ENCODE measurements around the gene KIAA1614.

KIAA1614 gene, protein sequence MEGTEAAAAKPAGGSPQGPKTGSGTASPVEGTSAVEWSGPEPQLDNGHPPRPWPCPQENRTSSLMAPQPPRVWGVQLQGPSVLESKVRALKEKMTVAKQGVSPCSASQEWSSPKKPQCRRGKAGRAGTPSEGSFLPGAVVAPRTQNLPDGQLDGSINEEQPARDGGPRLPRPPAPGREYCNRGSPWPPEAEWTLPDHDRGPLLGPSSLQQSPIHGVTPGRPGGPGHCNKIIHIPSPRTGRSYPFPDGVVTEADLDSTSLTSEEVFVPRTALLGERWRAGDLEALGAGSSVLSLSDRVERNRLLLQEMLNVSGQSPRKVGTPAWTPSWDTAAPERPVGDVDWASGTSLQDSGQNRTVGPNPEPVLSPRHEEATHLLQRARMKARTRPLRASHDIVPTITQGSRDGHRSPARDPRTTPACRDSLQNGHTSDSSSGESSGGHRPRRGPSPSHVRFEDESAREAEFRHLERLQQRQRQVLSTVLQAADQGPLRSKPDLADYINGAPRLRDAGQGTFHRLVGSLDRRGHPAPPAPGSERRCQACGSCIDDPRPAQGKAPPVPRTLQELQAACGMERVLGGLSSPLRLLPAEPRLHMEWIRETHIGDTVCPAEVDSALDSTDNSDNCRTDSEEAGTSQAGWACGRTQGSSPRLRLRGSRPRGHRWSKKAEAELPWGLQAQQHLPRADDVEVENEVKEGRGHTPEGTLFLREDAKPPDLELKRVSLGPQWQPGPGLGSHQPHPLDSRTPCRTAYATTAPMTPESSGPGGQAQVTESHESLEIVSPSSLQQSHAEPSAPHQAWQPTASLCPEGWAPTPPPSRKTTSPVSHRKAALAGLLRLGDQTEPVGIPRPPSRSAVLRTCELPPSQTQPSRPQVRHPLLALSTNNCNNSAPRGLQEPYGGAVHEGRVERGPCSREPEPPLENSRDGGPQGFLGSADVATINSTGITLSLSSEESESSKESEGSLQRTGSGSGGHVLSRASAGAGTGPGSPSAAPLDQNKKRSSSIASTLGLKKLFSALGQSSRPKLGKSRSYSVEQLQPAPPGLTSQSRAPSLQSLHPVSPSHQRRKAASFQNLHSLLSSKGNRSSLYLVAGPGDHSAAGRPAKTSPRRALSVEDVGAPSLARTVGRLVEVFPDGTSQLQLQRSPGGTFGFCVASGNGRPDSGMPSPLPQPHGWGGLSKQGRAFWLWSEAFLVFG

DNA sequence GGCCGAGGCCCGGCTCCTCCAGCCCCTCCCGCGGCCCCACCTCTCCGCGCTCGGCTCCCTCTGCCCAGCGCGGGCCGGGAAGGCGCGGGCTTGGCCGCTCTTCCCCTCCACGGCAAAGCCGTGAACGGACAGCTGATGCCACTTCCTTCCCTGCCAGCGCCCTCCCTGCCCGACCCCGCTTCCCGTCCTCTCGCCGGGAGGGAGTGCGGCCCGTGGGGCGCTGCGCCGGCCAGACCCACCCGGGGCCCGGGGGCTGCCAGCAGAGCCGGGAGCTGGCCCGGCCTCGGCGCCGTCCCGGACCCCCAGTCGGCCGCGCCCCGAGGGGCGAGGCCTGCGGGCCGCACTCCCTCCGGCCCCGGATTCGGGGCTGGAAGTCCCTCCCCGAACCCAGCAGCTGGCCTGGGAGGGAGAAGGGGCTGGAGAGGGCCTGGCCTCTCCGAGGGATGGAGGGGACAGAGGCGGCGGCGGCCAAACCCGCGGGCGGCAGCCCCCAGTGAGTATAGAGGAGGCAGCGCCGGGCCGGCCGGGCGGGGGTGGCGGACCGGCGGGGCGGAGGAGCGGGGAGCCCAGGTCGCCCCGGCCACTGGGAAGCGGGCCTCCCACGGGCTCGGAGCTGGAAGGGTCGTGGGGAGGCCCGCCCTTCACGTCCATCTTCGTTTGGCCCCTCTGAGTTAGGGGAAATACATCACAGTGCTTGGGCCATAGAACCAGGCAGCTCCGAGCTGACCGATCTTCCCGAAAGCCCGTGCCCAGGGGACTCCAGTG lies at the start of gene KIAA1614:
Gene KIAA1614, plus strand, starts transcription at position 97 of the 765 bp plus-strand sequence. Its CDS starts 347 bp downstream, at position 444.
- Histone ChIP-seq H3K9ac (ENCODE audit: low read length in 2 of 2) (peak within 1 kb of the TSS; percentile 84), H3K27ac (ENCODE audit: low read length) (peak within 1 kb of the TSS; percentile 84), H3K27me3 (ENCODE audit: control insufficient read depth in 1 of 2, insufficient read depth in 2 of 2, low read length in 2 of 2) (no peaks in the 10 kb centered on the region), H3K9me3 (ENCODE audit: control insufficient read depth in 2 of 2, low read length in 2 of 2) (no peaks in the 10 kb centered on the region), H3K4me1 (ENCODE audit: control insufficient read depth, insufficient read depth, low read length) (peaks cover 23% of the 10 kb centered on the region), H3K36me3 (ENCODE audit: control insufficient read depth in 2 of 2, insufficient read depth in 2 of 2, low read length in 2 of 2) (peaks cover 9% of the 10 kb centered on the region in 2 donors), H3K4me3 (ENCODE audit: low read length in 2 of 2) (peak within 1 kb of the TSS; percentile 69 to 79)

DNA sequence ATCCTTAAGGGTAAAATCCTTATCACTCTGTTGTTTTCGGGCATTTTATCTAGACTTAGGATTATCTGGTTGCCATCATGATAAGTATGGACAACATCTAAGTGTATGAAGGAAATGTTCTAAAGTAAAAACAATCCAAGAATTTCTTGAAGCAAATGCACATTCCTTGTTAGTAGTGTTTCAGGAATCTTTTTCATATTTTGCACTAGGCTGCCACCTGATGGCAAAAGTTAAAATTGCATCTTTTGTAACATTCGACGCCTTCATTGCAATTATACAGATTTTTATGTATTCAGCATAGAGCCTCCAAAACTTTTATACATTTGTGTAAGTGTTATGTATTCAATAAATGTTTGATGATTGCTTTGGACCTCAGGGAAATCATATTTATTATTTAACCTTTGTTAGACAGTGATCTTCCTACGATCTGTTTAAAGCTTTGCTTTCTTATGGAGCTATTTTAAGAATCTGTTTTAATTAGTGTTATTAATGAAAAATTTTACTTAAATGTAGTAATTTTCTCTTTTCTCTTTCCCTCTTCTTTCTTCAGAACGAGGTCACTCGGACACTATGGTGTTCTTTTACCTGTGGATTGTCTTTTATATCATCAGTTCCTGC lies 49.4 kb upstream of the KIAA1614 start:
- H3K4me3 ChIP-seq (ENCODE audit: low read length in 2 of 2) = no peak overlapping the region
- no peaks in the 10 kb centered on the region for H3K4me1 ChIP-seq (ENCODE audit: control insufficient read depth, insufficient read depth, low read length)
- no peak overlapping the region for H3K27ac ChIP-seq (ENCODE audit: low read length)
- no peaks in the 10 kb centered on the region for H3K9me3 ChIP-seq (ENCODE audit: control insufficient read depth in 2 of 2, low read length in 2 of 2)
- no peaks in the 10 kb centered on the region for H3K27me3 ChIP-seq (ENCODE audit: control insufficient read depth in 1 of 2, insufficient read depth in 2 of 2, low read length in 2 of 2)
- H3K36me3 ChIP-seq (ENCODE audit: control insufficient read depth in 2 of 2, insufficient read depth in 2 of 2, low read length in 2 of 2) = peaks cover 0 to 3% of the 10 kb centered on the region in 2 donors
- no peak overlapping the region for H3K9ac ChIP-seq (ENCODE audit: low read length in 2 of 2)

DNA sequence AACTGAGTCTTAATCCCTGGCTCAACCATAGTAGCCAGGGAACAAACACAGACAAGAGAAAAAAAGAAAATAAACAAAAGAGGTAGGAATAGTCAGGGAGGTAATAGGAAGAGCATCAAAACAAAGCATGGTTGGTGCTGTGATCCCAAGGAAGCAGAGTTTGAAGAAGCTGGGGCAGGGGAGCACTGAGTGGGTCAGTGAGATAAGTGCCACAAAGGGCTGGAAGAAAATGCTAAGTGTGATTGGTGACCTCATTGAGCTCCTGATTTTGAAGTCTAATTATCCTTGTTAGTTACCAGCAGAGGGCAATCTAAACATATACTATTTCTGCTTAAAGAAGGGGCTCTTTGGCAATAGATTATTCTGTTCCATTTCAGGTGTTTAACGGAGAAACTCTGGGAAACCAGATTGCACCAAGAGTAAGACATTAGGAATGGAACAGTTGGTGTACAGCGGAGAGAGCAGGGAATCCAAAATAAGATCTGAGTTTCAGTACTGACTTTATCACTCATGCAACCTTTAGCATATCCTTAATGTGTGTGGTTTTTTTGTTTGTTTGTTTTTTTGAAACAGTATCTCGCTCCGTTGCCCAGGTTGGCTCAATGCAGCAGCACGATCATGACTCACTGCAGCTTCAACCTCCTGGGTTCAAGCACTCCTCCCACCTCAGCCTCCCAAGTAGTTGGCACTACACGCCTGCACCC lies 30.7 kb upstream of the KIAA1614 start:
- Histone ChIP-seq H3K27me3 (ENCODE audit: control insufficient read depth in 1 of 2, insufficient read depth in 2 of 2, low read length in 2 of 2) (no peaks in the 10 kb centered on the region), H3K36me3 (ENCODE audit: control insufficient read depth in 2 of 2, insufficient read depth in 2 of 2, low read length in 2 of 2) (peaks cover 0 to 7% of the 10 kb centered on the region in 2 donors), H3K4me3 (ENCODE audit: low read length in 2 of 2) (no peak overlapping the region), H3K4me1 (ENCODE audit: control insufficient read depth, insufficient read depth, low read length) (no peaks in the 10 kb centered on the region), H3K9me3 (ENCODE audit: control insufficient read depth in 2 of 2, low read length in 2 of 2) (no peaks in the 10 kb centered on the region), H3K9ac (ENCODE audit: low read length in 2 of 2) (no peak overlapping the region), H3K27ac (ENCODE audit: low read length) (no peak overlapping the region)

DNA sequence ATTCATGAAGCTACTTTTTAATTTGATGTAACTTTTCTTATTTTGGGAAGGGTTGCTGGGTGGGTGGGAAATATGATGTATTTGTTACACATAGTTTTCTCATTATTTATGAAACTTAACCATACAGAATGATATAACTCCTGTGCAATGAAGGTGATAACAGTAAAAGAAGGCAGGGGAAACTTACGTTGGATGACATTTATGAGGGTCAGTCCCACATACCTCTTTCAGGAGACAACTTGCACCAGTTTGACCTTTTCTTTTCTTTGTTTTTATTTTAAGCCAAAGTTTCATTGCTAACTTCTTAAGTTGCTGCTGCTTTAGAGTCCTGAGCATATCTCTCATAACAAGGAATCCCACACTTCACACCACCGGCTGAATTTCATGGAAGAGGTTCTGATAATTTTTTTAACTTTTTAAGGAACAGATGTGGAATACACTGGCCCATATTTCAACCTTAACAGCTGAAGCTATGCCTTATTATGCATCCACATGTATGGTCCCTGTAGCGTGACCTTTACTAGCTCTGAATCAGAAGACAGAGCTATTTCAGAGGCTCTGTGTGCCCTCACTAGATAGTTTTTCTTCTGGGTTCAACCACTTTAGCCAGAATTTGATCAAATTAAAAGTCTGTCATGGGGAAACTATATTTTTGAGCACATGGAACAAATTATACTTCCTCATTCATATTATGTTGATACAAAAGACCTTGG lies 28.0 kb upstream of the KIAA1614 start:
- Histone ChIP-seq H3K9me3 (ENCODE audit: control insufficient read depth in 2 of 2, low read length in 2 of 2) (no peaks in the 10 kb centered on the region), H3K9ac (ENCODE audit: low read length in 2 of 2) (no peak overlapping the region), H3K4me1 (ENCODE audit: control insufficient read depth, insufficient read depth, low read length) (no peaks in the 10 kb centered on the region), H3K27ac (ENCODE audit: low read length) (no peak overlapping the region), H3K36me3 (ENCODE audit: control insufficient read depth in 2 of 2, insufficient read depth in 2 of 2, low read length in 2 of 2) (peaks cover 0 to 4% of the 10 kb centered on the region in 2 donors), H3K4me3 (ENCODE audit: low read length in 2 of 2) (no peak overlapping the region), H3K27me3 (ENCODE audit: control insufficient read depth in 1 of 2, insufficient read depth in 2 of 2, low read length in 2 of 2) (no peaks in the 10 kb centered on the region)

DNA sequence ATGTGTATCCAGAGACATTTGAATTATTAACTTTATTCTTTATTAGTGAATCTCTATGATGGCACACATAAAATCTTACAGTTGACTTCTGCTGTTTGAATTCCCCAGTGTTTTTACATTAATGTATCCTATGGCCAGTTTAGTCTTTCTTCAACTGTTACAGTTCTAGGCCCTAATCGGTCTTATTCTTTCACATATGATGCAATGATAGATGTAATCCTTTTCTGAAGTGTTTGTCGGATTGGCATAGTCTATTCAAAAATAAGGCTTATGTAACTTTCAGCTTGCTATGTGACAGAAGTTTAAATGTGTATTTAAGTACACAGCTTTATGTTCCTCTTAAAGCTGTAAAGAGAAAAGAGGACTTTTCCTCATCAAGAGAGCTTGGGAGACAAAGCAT lies 26.4 kb upstream of the KIAA1614 start:
- Histone ChIP-seq H3K9ac (ENCODE audit: low read length in 2 of 2) (no peak overlapping the region), H3K27ac (ENCODE audit: low read length) (no peak overlapping the region), H3K9me3 (ENCODE audit: control insufficient read depth in 2 of 2, low read length in 2 of 2) (no peaks in the 10 kb centered on the region), H3K27me3 (ENCODE audit: control insufficient read depth in 1 of 2, insufficient read depth in 2 of 2, low read length in 2 of 2) (no peaks in the 10 kb centered on the region), H3K4me3 (ENCODE audit: low read length in 2 of 2) (no peak overlapping the region), H3K36me3 (ENCODE audit: control insufficient read depth in 2 of 2, insufficient read depth in 2 of 2, low read length in 2 of 2) (no peaks in the 10 kb centered on the region), H3K4me1 (ENCODE audit: control insufficient read depth, insufficient read depth, low read length) (no peaks in the 10 kb centered on the region)

DNA sequence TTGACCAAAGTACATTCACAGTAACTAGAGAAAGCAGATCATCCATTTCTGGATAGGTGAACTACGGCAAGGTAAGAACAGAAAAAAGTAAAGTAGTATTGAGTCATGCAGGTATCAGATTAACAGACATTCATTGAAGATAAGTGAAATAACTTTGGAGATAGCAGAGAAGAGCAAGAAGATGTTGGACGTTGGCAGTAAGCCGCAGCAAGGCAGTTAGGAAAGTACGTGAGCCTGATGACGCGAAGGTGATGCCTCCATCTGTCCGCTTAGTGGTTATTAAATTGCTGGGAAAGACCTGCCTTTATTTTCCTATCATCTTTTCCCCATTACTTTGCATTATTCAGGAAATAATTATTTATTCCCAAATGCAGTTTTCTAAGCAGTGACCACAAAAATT lies 24.9 kb upstream of the KIAA1614 start:
- H3K4me1 ChIP-seq (ENCODE audit: control insufficient read depth, insufficient read depth, low read length) = no peaks in the 10 kb centered on the region
- H3K27ac ChIP-seq (ENCODE audit: low read length) = no peak overlapping the region
- H3K27me3 ChIP-seq (ENCODE audit: control insufficient read depth in 1 of 2, insufficient read depth in 2 of 2, low read length in 2 of 2) = no peaks in the 10 kb centered on the region
- H3K9ac ChIP-seq (ENCODE audit: low read length in 2 of 2) = no peak overlapping the region
- no peaks in the 10 kb centered on the region for H3K9me3 ChIP-seq (ENCODE audit: control insufficient read depth in 2 of 2, low read length in 2 of 2)
- H3K36me3 ChIP-seq (ENCODE audit: control insufficient read depth in 2 of 2, insufficient read depth in 2 of 2, low read length in 2 of 2) = no peaks in the 10 kb centered on the region
- H3K4me3 ChIP-seq (ENCODE audit: low read length in 2 of 2) = no peak overlapping the region

DNA sequence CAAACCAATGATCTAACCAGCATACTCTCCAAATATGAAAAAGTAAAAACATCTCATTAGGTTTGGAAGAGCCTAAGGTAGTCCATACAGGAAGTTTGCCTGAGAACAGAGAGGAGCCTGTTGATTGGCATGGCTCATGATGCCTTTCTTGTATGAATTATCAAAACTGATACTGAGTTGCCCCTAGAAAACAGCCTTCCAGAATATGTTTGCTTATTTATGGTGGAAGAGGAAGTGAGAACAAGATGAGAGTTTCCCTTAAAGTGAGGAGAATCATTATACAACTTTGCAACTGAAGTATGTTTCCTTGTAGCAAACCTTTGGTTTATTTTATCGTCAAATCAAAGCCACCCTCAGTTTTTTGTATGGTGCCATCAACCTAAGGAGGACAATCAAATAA lies 23.8 kb upstream of the KIAA1614 start:
- no peaks in the 10 kb centered on the region for H3K9me3 ChIP-seq (ENCODE audit: control insufficient read depth in 2 of 2, low read length in 2 of 2)
- H3K4me3 ChIP-seq (ENCODE audit: low read length in 2 of 2) = no peak overlapping the region
- no peaks in the 10 kb centered on the region for H3K4me1 ChIP-seq (ENCODE audit: control insufficient read depth, insufficient read depth, low read length)
- no peak overlapping the region for H3K9ac ChIP-seq (ENCODE audit: low read length in 2 of 2)
- no peaks in the 10 kb centered on the region for H3K27me3 ChIP-seq (ENCODE audit: control insufficient read depth in 1 of 2, insufficient read depth in 2 of 2, low read length in 2 of 2)
- H3K27ac ChIP-seq (ENCODE audit: low read length) = no peak overlapping the region
- H3K36me3 ChIP-seq (ENCODE audit: control insufficient read depth in 2 of 2, insufficient read depth in 2 of 2, low read length in 2 of 2) = no peaks in the 10 kb centered on the region

DNA sequence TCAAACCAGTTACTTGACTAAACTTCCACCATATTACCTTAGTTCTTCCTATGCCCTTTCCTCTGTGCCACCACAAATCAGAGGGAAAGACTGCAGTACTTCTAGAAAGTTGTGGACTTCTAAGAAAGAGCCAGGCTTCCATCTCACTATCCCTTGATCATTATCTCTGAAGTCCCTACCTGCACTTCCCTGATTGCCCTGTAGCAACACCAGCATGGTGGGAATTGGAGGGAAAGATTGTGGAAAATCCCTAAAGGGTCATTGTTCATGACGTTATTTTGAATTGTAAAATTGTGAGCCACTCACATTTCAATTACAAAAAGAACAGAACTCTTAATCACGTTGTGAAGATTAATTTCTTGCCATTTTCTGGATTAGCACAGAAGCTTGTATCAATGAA lies 23.4 kb upstream of the KIAA1614 start:
- Histone ChIP-seq H3K27me3 (ENCODE audit: control insufficient read depth in 1 of 2, insufficient read depth in 2 of 2, low read length in 2 of 2) (no peaks in the 10 kb centered on the region), H3K36me3 (ENCODE audit: control insufficient read depth in 2 of 2, insufficient read depth in 2 of 2, low read length in 2 of 2) (no peaks in the 10 kb centered on the region), H3K4me1 (ENCODE audit: control insufficient read depth, insufficient read depth, low read length) (no peaks in the 10 kb centered on the region), H3K27ac (ENCODE audit: low read length) (no peak overlapping the region), H3K9me3 (ENCODE audit: control insufficient read depth in 2 of 2, low read length in 2 of 2) (no peaks in the 10 kb centered on the region), H3K4me3 (ENCODE audit: low read length in 2 of 2) (no peak overlapping the region), H3K9ac (ENCODE audit: low read length in 2 of 2) (no peak overlapping the region)

DNA sequence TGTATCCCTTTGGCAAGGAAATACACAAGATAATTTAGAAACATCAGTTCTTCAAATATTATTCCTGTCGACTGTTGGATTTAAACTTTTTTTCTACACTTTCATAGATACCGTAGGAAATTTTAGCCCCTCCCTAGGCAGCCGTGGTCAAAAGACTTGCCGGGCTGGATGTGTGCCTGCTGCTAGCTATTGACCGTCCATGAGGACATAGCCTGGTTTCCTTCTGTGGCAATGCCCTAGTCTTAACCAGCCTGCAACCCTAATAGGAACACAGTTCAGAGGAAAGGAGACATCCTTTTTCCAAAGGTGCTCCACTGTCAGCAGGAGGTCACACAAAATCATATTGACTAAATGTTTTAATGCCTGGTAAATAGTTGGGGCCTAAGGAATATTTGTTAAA lies 20.4 kb upstream of the KIAA1614 start:
- H3K4me1 ChIP-seq (ENCODE audit: control insufficient read depth, insufficient read depth, low read length) = no peaks in the 10 kb centered on the region
- H3K36me3 ChIP-seq (ENCODE audit: control insufficient read depth in 2 of 2, insufficient read depth in 2 of 2, low read length in 2 of 2) = no peaks in the 10 kb centered on the region
- H3K9me3 ChIP-seq (ENCODE audit: control insufficient read depth in 2 of 2, low read length in 2 of 2) = no peaks in the 10 kb centered on the region
- H3K4me3 ChIP-seq (ENCODE audit: low read length in 2 of 2) = no peak overlapping the region
- H3K27me3 ChIP-seq (ENCODE audit: control insufficient read depth in 1 of 2, insufficient read depth in 2 of 2, low read length in 2 of 2) = no peaks in the 10 kb centered on the region
- no peak overlapping the region for H3K9ac ChIP-seq (ENCODE audit: low read length in 2 of 2)
- H3K27ac ChIP-seq (ENCODE audit: low read length) = no peak overlapping the region
